Endometrium (tissue), 2 donors: ENCODE results near the gene RNASE7.

Source experiments
- FAIRE-seq: peaks from 2 replicates; lab custom pipeline; 2012; peaks lifted over from hg19 to GRCh38; lab: Jason Lieb, UNC
- donor health status: control.
- donor health status: control.

Gene RNASE7

GRCh38 chr14:21087294-21088091, 45.3 kb downstream of the RNASE7 start:
- no peak for FAIRE-seq

GRCh38 chr14:21088687-21089086, 46.5 kb downstream of the RNASE7 start:
- FAIRE-seq, result no peak

GRCh38 chr14:21089271-21089670, 47.1 kb downstream of the RNASE7 start:
- no peak for FAIRE-seq

GRCh38 chr14:21089877-21090193, 47.7 kb downstream of the RNASE7 start:
- FAIRE-seq, result no peak

- no peak for FAIRE-seq
Measured at GRCh38 chr14:21090194-21090939, 48.2 kb downstream of the RNASE7 start.

- no peak for FAIRE-seq
Measured at GRCh38 chr14:21090940-21091663, 48.9 kb downstream of the RNASE7 start.

GRCh38 chr14:21091821-21092272, 49.7 kb downstream of the RNASE7 start:
- no peak for FAIRE-seq

GRCh38 chr14:21092273-21093011, 50.3 kb downstream of the RNASE7 start:
- no peak for FAIRE-seq

GRCh38 chr14:21093018-21093417, 50.9 kb downstream of the RNASE7 start:
- no peak for FAIRE-seq
